ENCODE measurements around the gene PGA5. TPM values are rescaled to one million over a fixed set of nuclear protein-coding genes. Genes with fewer than 3 reads are reported as not detected.
"Not testable (repeated sequence)": the region's sequence is repeated elsewhere in the genome, so short reads cannot be mapped to it uniquely, and the experiment has no call there.

Gene PGA5
- total RNA-seq, 1 donor from 2014 or later, result not detected

GRCh38 chr11:61226457-61227137 lies 14.4 kb upstream of the PGA5 start:
- not testable (repeated sequence) for DNase-seq (ENCODE audit: low read depth)

DNA sequence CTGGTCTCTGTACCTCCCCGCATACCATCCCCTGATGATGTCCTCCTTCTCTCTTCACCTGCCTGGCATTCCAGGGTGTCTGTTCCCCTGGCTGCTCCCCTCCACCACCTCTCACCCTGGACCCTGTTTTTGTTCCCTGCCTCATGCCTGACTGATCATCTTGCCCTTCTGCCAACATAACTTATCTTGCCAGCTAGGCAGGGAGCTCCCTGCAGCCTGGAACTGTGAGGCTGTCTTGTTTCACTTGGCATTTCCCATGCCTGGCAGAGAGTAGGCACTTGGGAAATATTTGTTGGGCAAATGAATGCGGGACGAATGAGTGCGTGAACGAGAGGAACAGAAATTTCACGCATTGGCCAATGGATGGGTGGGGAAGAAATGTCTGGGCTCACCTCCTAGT lies 11.5 kb upstream of the PGA5 start:
- not testable (repeated sequence) for DNase-seq (ENCODE audit: low read depth)

- not testable (repeated sequence) for DNase-seq (ENCODE audit: low read depth)
These were observed 9.9 kb upstream of the PGA5 start for GRCh38 chr11:61231033-61231432.

DNA sequence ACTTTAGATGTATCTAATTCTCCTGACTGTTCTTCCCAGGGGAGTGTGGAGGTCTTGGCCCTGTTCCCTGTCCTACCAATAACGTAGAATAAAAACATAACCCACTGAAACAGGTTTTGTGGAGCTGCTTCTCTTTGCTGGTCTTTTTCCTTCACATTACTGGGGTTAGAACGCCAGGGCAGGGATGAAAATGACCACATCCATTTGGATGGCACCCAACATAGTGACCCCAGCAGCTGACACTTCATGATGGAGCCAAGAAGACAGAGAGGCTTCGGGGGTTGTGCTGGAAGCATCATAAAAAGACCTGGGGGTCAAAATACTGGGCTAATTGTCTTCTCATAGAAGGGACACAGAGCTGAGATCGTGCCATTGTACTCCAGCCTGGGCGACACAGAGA lies 9.4 kb upstream of the PGA5 start:
- not testable (repeated sequence) for DNase-seq (ENCODE audit: low read depth)

GRCh38 chr11:61232548-61233145 lies 8.3 kb upstream of the PGA5 start:
- DNase-seq (ENCODE audit: low read depth), result not testable (repeated sequence)

GRCh38 chr11:61237130-61237529 lies 3.8 kb upstream of the PGA5 start:
- not testable (repeated sequence) for DNase-seq (ENCODE audit: low read depth)

- not testable (repeated sequence) for DNase-seq (ENCODE audit: low read depth)
These were observed 687 bp upstream of the PGA5 start for GRCh38 chr11:61240288-61240687.

GRCh38 chr11:61241526-61241925 lies 551 bp downstream of the PGA5 start:
- DNase-seq (ENCODE audit: low read depth), result not testable (repeated sequence)

DNA sequence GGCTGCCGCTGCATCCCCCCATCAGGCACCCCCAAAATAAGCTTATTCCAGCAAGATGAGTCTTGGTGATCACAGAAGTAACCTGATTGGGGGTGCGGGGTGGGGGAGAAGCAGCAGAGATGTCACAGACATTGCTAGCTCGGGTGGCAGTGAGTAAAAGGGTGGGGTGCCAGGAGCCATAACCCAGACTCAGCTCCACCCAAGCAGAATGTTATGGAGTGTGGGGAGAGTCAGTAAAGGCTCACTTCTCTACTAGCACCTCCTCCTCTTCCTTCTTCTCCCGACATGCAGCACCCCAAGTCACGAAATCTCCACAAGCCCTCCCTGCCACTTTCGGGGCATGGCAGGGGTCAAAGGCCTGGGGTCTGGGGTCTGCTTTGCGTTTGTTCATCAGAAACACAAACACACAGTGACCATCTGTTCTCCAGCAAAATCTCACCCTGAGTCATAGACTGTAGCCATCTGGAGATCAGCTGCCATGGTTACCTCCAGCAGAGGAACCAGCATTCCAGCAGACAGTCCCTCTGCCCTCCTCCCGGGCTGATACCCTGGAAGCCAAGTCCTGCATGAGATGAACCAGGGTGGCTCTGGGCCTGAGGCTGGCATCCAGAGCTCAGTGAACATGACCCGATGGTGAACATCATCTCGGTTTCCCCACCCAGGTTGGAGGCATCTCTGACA lies 4.4 kb downstream of the PGA5 start:
- DNase-seq (ENCODE audit: low read depth), result not testable (repeated sequence)

GRCh38 chr11:61248071-61248470 lies 7.1 kb downstream of the PGA5 start:
- DNase-seq (ENCODE audit: low read depth), result not testable (repeated sequence)

- DNase-seq (ENCODE audit: low read depth), result not testable (repeated sequence)
These were observed 8.2 kb downstream of the PGA5 start for GRCh38 chr11:61249201-61249600.

DNA sequence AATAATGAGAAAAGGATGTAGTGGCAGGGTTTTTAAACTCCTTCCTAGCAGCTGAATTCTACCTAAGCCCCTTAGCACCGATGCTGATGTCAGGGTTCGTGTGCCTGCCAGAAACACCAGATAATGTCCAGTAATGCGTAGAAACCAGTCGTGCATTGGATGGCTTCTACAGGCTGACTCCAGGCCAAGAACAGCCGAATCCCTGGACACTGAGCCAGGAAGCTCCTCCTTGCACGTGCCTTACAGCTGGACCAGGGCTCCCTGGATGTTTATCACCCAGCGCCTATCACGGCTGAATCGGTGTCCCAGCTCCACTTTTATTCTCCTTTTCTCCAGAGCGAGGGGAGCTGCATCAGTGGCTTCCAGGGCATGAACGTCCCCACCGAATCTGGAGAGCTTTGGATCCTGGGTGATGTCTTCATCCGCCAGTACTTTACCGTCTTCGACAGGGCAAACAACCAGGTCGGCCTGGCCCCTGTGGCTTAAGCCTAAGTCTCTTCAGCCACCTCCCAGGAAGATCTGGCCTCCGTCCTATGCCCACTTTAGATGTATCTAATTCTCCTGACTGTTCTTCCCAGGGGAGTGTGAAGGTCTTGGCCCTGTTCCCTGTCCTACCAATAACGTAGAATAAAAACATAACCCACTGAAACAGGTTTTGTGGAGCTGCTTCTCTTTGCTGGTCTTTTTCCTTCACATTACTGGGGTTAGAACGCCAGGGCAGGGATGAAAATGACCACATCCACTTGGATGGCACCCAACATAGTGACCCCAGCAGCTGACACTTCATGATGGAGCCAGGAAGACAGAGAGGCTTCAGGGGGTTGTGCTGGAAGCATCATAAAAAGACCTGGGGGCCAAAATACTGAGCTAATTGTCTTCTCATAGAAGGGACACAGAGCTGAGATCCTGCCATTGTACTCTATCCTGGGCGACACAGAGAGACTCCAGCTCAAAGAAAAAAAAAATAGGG lies 10.1 kb downstream of the PGA5 start:
- not testable (repeated sequence) for DNase-seq (ENCODE audit: low read depth)

- not testable (repeated sequence) for DNase-seq (ENCODE audit: low read depth)
These were observed 11.4 kb downstream of the PGA5 start for GRCh38 chr11:61252332-61252731.

DNA sequence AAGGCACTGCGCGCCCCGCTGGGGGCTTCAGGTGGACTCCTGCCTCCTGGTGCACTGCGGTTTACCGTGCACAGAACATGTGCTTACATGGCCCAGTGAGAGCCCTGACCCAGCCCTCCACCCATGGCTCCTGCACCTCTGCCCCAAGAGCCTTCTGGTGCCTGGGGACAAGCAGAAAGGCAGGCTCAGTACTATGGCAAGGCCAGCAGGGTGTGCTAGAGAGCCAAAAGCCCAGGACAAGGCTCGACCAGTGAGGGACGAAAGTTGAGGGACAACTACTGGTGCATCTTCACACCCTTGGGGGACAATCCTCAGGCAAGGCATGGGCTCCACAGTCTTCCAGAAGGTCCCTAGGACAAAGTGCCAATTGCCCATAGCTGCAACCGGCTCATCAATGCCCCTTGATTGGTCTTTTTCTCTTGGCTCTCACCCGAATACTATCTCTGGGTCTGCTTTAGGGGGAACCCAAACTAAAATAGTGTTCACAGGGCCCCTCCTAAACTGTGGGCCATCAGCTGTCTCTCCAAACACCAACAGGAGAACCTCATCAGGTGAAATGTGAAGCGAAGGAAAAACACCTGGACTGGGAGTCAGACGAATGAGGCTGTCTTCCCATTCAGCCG lies 13.5 kb downstream of the PGA5 start:
- peak; percentile 45 for DNase-seq (ENCODE audit: low read depth)

- DNase-seq (ENCODE audit: low read depth), result no peak
These were observed 15.9 kb downstream of the PGA5 start for GRCh38 chr11:61256710-61257482.

GRCh38 chr11:61258546-61258945 lies 17.6 kb downstream of the PGA5 start:
- DNase-seq (ENCODE audit: low read depth), result no peak

DNA sequence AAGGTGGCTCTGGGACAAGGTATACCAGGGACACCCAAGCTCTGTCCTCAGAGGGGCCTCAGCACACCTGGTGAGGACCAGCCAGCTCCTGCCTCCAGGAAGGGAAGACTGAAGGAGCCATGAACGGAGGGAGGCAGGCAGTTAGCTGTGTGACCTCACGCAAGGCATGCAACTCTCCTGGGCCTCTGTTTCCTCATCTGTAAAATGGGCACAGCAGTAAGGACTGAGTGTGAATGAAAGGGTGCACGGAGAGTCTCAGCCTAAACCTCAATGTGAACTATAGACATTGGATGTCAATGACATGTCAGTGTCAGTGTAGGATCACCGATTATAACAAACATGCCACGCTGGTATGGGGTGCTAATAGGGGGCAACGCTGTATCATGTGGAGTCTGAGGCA lies 18.4 kb downstream of the PGA5 start:
- DNase-seq (ENCODE audit: low read depth), result no peak

DNA sequence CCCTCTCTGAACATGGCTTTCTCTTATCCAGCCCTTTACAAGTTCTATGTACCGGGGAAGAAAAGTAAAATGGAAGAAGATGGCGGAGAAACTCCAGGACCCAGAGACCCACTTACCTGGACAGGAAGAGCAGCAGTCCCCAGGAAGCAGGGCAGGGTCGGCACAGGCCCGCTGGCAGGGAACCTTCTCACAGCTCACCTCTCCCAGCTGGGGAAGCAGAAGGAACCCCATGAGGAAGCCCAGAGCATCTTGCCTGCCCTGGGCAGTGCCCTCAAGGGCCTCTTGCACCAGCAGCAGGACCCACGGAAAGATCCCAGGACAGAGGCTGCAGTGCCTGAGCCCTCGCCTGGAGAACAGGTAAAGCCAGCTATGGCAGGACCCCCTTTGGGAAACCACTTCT lies 23.4 kb downstream of the PGA5 start:
- DNase-seq (ENCODE audit: low read depth), result no peak

DNA sequence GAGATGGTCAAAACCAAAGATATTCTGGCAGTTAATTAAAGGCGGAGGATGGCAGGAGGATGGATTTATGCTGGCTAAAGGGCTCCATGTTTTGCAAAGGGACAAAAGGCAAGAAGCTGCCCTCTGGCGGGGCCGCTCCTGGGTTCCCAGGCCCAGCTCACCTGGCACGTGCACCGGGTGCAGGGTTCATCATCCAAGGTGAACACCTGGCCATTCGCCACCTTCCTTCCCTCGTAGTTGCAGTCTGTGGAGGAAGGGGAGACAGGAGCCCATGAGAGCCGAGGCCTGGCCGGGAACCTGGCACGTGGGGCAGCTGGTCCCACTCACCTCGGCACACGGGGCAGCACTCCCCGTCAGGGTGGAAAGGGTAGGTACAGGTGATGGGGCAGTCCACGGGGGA lies 23.8 kb downstream of the PGA5 start:
- DNase-seq (ENCODE audit: low read depth), result no peak

- DNase-seq (ENCODE audit: low read depth), result no peak
These were observed 24.4 kb downstream of the PGA5 start for GRCh38 chr11:61265357-61265756.

GRCh38 chr11:61266602-61267001 lies 25.6 kb downstream of the PGA5 start:
- no peak for DNase-seq (ENCODE audit: low read depth)
